HG03064 (cell line): Measurements from ENCODE around the gene AXDND1.

Source experiments
- ATAC-seq: cut with Tn5 transposase; IDR thresholded peaks from one replicate; pipeline ENCODE4 v1.9.1; 2021; ENCODE audit warnings: low read depth; ENCODE audit not compliant: unreplicated experiment

Gene AXDND1

DNA sequence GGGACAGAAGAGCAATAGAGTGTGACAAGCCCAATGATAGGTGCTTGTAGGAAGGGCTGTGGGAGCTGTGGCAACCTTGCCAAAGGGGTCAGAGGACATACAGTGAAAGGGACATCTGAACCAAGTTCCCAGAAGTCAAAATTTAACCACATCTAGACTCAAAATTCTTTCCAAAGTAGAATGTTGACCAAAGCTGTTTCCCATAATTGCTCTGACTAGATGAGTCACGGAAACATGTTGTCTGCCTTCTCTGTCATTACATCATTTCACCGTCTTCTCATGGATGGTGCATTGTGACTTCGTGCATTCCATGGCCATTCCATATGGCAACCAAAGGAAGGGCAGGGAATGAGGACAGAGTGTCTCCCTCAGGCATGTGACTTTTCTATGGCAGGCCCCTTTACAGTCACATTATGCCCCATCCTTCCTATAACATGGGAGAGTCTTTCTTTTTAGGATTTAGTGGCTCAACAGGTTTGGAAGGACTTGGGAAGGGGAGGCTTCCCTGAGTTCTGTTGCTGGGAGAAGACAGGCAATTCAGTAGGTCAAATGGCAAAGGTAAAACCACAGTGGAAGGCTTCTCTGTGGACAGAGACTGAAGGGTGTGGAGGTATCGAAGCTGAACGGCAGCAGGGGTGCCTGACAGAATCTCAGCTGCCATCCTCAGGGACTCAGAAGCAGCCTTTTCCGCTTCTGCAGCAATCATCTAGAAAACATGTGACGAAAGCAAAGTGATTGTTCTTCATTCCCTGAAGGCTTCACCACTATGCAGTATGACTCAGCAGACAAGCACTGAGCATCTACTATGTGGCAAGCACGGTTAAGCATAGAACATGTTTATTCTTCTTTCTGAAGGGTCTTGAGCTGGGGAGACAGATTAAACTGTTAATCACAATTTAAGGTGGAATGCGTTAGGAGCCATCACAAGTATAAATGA is 185.2 kb downstream of the AXDND1 start:
- ATAC-seq: no peak

DNA sequence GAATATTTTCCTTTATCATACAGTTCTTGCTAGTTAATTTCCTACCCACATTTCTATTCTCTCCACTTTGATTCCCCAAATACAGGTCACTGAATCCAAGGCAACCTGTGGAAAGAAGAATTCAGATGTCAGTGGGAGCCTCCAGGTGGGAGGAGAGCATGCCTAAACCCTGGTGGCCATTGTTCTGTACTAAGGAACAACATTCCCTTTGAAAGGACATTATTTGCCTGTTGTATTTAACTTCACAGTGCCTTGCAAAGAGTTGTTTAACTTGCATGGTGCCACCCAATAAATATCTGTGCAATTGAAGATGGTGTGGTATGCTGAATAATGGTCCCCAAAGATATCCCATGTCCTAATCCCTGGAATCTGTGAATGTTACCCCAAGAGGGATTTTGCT is 188.7 kb downstream of the AXDND1 start:
- ATAC-seq: no peak

GRCh38 chr1:179558078-179558477 is 192.3 kb downstream of the AXDND1 start:
- no peak for ATAC-seq

DNA sequence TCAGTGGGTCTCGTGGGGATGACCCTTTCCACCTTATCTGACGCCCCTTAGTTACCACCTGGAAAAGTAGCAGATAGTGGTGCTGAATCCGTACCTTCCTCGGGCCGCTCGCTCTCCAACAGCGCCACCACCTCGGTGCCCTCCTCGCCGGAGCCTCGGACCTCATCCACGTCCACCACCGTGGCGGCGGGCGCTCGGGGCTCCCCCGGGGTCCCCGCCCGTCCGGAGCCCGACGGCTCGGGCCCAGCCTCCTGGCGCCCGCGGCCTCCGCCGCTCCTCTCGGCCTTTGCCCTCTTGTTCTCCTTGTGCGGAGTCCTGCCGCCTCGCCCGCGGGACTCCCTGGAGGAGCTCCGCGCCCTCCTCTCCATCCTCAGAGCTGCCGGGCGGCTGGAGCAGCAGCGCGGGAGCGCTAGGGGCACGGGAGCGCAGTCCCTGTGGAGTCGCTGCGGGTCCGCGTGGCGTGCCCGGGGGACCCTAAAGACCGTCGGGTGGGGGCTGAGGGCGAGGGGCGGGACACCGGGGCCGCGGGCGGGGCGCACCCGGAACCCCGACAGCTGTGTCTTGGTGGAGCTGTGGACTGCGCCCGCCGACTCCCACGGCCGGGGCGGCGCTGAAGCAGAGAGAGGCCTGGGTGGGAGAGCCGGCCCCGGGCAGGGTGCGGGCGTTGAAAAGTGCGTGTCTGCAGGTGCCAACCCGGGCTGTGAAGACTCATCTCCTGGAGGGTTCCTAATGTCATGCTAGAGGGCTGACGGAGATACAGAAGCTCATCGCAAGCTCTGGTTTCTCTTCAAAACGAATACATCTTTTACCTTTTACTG is 209.9 kb downstream of the AXDND1 start, which contains the start of gene NPHS2:
Gene NPHS2, minus strand, starts transcription at position 452 of the 818 bp plus-strand sequence. Its CDS starts 84 bp downstream, at position 368.
- no peak for ATAC-seq

- no peak for ATAC-seq
Observed at GRCh38 chr1:179576509-179576908, 210.7 kb downstream of the AXDND1 start.

GRCh38 chr1:179583771-179584320 is 218.1 kb downstream of the AXDND1 start:
- ATAC-seq: no peak

- no peak for ATAC-seq
Observed at GRCh38 chr1:179586107-179586823, 220.5 kb downstream of the AXDND1 start.

GRCh38 chr1:179587336-179587735 is 221.6 kb downstream of the AXDND1 start:
- no peak for ATAC-seq

DNA sequence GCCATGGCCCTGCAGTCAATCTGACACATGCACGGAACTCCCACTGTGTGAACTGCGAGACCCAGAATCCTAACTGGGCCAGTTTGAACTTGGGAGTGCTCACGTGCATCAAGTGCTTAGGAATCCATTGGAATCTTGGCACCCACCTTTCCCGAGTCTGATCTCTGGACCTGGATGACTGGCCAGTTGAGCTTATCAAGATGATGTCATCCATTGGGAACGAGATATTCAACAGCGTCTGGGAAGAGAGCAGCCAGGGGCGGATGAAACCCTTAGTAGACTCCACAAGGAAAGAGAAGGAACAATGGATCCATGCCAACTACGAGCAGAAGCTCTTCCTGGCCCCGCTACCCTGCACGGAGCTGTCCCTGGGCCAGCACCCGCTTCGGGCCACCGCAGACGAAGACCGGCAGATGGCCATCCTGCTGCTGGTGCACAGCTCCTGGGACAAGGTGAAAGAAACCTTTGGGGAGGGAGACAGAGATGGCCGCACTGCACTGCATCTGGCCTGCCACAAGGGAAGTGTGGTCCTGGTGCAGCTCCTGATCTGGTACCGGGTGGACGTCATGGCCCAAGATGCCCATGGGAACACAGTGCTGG is 222.8 kb downstream of the AXDND1 start:
- ATAC-seq: no peak

GRCh38 chr1:179589509-179589908 is 223.7 kb downstream of the AXDND1 start:
- no peak for ATAC-seq

DNA sequence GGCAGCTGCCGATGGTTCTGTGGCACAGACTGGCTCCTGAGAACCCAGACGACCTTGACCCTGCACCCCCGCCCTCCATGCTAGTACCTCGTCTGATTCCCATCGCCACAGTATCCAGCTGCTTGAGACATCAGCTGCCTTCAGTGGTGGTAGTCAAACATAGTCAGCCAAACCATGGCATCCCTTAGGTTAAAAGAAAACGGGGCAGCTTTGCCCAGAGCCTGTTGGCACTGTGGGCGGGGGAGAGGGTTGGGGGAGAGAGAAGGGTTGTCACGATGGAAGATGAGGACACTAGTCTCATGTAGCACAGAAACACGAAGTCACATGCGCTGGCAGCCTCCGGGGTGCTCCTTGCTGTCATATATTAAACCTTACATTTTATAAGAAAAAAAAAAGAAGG is 224.9 kb downstream of the AXDND1 start:
- no peak for ATAC-seq

DNA sequence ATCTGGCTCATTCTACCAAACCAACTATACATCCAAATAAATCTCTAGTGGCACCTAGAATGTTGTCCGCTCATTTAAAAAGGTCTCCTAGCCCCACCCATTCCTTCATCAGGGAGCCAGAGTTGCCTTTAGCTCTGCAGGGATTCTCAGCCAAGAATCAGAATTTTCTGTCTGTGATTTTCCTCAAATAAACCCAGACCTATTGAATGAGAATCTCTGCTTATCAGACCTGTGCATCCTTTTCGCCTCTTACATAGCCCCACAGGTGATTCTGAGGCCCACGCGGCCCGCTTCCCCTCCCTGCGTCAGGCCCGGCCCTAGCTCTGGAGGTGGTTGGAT is 225.5 kb downstream of the AXDND1 start:
- ATAC-seq: no peak

- ATAC-seq: no peak
Observed at GRCh38 chr1:179591592-179592580, 226.1 kb downstream of the AXDND1 start, which contains the start of gene TDRD5. TDRD5 (plus strand) TSS chr1:179591832; CDS start chr1:179592616, 784 bp downstream.

- no peak for ATAC-seq
Observed at GRCh38 chr1:179598631-179599030, 232.9 kb downstream of the AXDND1 start.

GRCh38 chr1:179599623-179600249 is 234.0 kb downstream of the AXDND1 start:
- ATAC-seq: no peak

- no peak for ATAC-seq
Observed at GRCh38 chr1:179601093-179601492, 235.3 kb downstream of the AXDND1 start.
